GM12891 (cell line): ENCODE results near the gene CA12.

ENCODE experiments used
- POLR2A ChIP-seq: IDR thresholded peaks from 2 replicates; pipeline ENCODE4 v1.6.1; 2011; ENCODE audit warnings: low read depth, low read length, control low read depth
- POLR2AphosphoS5 ChIP-seq: IDR thresholded peaks from 2 replicates; pipeline ENCODE4 v1.6.1; 2011; ENCODE audit warnings: low read depth, low read length, control low read depth
- SPI1 ChIP-seq: IDR thresholded peaks from 2 replicates; pipeline ENCODE4 v1.6.1; 2011; ENCODE audit warnings: low read depth, low read length, control low read depth

DNA sequence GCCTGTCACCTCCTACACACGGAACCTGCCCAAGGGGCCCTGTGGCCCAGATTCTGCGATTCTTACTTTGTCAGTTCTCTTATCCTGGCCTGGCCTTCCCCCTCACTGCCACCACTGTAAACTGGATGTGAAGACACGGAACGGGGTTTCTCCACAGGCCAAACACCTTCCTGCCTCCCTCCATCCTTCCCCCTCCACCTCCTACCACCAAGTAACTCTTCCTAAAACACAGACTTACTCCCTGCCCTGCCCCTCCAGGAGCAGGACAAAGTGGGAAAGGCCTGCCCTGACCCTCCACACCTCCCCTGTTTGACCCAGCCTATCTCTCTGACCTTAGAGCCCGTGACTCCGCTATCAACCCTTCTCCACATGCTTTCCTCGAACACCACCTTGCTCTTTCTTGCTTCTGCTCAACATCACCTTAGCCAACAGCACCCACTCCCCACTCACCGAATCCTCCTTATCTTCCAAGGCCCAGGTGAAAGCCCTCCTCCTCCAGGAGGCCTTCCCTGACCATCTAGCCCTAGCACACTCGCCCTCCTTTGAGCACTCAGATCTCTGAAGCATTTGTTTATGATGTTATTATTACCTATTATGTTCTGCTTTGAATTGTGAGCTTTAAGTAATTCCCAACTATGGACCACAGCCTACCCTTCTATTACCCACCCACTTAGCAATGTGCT, 7.6 kb downstream of the CA12 start:
- TF ChIP-seq POLR2A (no peak), SPI1 (no peak), POLR2AphosphoS5 (no peak)
